Measurements from ENCODE around the gene SLC2A13.
"Not testable (repeated sequence)": the region's sequence is repeated elsewhere in the genome, so short reads cannot be mapped to it uniquely, and the experiment has no call there.

SLC2A13 gene

DNA sequence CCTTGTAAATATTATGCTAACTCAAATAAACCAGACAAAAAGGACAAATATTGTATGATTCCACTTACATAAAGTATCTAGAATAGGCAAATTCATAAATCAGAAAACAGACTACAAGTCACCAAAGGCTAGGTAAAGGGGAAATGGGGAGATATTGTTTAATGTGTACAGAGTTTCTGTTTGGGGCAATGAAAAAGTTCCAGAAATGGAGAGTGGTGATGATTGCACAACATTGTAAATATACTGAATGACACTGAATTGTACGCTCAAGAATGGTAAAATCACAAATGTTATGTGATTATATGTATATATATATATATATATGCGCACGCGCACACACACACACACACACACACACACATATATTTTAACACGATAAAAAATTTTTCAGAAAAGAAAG, 182.5 kb downstream of the SLC2A13 start:
- WGBS: no CpG with 5 or more reads among the region's 5 CpGs
- H4K8ac ChIP-seq (ENCODE audit: low read length): no peak overlapping the region
- no peak overlapping the region for H3K4me3 ChIP-seq (ENCODE audit: insufficient read depth in 1 of 2, low read depth in 1 of 2, low read length in 2 of 2)
- H2BK120ac ChIP-seq (ENCODE audit: low read depth, low read length): no peak overlapping the region
- no peak overlapping the region for H2BK5ac ChIP-seq (ENCODE audit: low read depth, low read length, poor library complexity, severe bottlenecking)
- no peak overlapping the region for H2AK5ac ChIP-seq (ENCODE audit: low read length, severe bottlenecking)
- H3K14ac ChIP-seq (ENCODE audit: low read length in 2 of 2): no peak overlapping the region
- no peak overlapping the region for H3K9ac ChIP-seq (ENCODE audit: low read length)
- no peaks in the 10 kb centered on the region for H3K79me1 ChIP-seq (replicated peaks; ENCODE audit: low read length, poor library complexity, severe bottlenecking)
- no peaks in the 10 kb centered on the region for H3K27me3 ChIP-seq (ENCODE audit: control insufficient read depth in 1 of 2, insufficient read depth in 1 of 2, low read length in 2 of 2)
- H3K4ac ChIP-seq (ENCODE audit: low read depth in 1 of 2, low read length in 2 of 2): no peak overlapping the region
- DNase-seq: no peak
- H4K91ac ChIP-seq (ENCODE audit: low read length): no peak overlapping the region
- no peak overlapping the region for H2BK12ac ChIP-seq (ENCODE audit: low read length in 2 of 2)
- no peaks in the 10 kb centered on the region for H3K4me1 ChIP-seq (ENCODE audit: control insufficient read depth, insufficient read depth, low read depth, low read length)
- no peak overlapping the region for H3K23ac ChIP-seq (ENCODE audit: low read length in 2 of 2)
- H3K4me2 ChIP-seq (ENCODE audit: low read length, poor library complexity, severe bottlenecking): no peak overlapping the region
- H3K27ac ChIP-seq (ENCODE audit: low read length, poor library complexity, severe bottlenecking): no peak overlapping the region
- H3K36me3 ChIP-seq (ENCODE audit: control insufficient read depth in 1 of 2, insufficient read depth in 2 of 2, low read depth in 1 of 2, low read length in 2 of 2): no peaks in the 10 kb centered on the region
- H2BK15ac ChIP-seq (ENCODE audit: low read depth, poor library complexity, severe bottlenecking): no peak overlapping the region
- H3K9me3 ChIP-seq (ENCODE audit: control insufficient read depth, low read length): no peaks in the 10 kb centered on the region
- H3K18ac ChIP-seq (ENCODE audit: low read depth in 1 of 2, low read length in 2 of 2): no peak overlapping the region
- H2AFZ ChIP-seq (ENCODE audit: low read depth, low read length): no peak overlapping the region

- H3K14ac ChIP-seq (ENCODE audit: low read length in 2 of 2); H3K4me3 ChIP-seq (ENCODE audit: insufficient read depth in 1 of 2, low read depth in 1 of 2, low read length in 2 of 2); H4K91ac ChIP-seq (ENCODE audit: low read length); H2BK12ac ChIP-seq (ENCODE audit: low read length in 2 of 2); H3K27ac ChIP-seq (ENCODE audit: low read length, poor library complexity, severe bottlenecking); H2AFZ ChIP-seq (ENCODE audit: low read depth, low read length); H3K79me1 ChIP-seq (replicated peaks; ENCODE audit: low read length, poor library complexity, severe bottlenecking); H3K9ac ChIP-seq (ENCODE audit: low read length); H4K8ac ChIP-seq (ENCODE audit: low read length); H3K23ac ChIP-seq (ENCODE audit: low read length in 2 of 2); H3K36me3 ChIP-seq (ENCODE audit: control insufficient read depth in 1 of 2, insufficient read depth in 2 of 2, low read depth in 1 of 2, low read length in 2 of 2); H2BK5ac ChIP-seq (ENCODE audit: low read depth, low read length, poor library complexity, severe bottlenecking); H3K27me3 ChIP-seq (ENCODE audit: control insufficient read depth in 1 of 2, insufficient read depth in 1 of 2, low read length in 2 of 2); H3K4me1 ChIP-seq (ENCODE audit: control insufficient read depth, insufficient read depth, low read depth, low read length); H2BK15ac ChIP-seq (ENCODE audit: low read depth, poor library complexity, severe bottlenecking); H2AK5ac ChIP-seq (ENCODE audit: low read length, severe bottlenecking); H3K4me2 ChIP-seq (ENCODE audit: low read length, poor library complexity, severe bottlenecking); H3K18ac ChIP-seq (ENCODE audit: low read depth in 1 of 2, low read length in 2 of 2); H3K4ac ChIP-seq (ENCODE audit: low read depth in 1 of 2, low read length in 2 of 2); H3K9me3 ChIP-seq (ENCODE audit: control insufficient read depth, low read length); H2BK120ac ChIP-seq (ENCODE audit: low read depth, low read length): not testable (repeated sequence)
- DNase-seq: peak; percentile 55
Observed at GRCh38 chr12:39922598-39922997, 183.3 kb downstream of the SLC2A13 start.

GRCh38 chr12:39920647-39921046, 185.2 kb downstream of the SLC2A13 start:
- H3K4me3 ChIP-seq (ENCODE audit: insufficient read depth in 1 of 2, low read depth in 1 of 2, low read length in 2 of 2): no peak overlapping the region
- H3K27ac ChIP-seq (ENCODE audit: low read length, poor library complexity, severe bottlenecking): no peak overlapping the region
- H2AFZ ChIP-seq (ENCODE audit: low read depth, low read length): no peak overlapping the region
- no peaks in the 10 kb centered on the region for H3K4me1 ChIP-seq (ENCODE audit: control insufficient read depth, insufficient read depth, low read depth, low read length)
- no peaks in the 10 kb centered on the region for H3K79me1 ChIP-seq (replicated peaks; ENCODE audit: low read length, poor library complexity, severe bottlenecking)
- H2BK120ac ChIP-seq (ENCODE audit: low read depth, low read length): no peak overlapping the region
- no peak overlapping the region for H2AK5ac ChIP-seq (ENCODE audit: low read length, severe bottlenecking)
- 96% methylated on average over 3 of the region's 4 CpGs for WGBS
- H3K18ac ChIP-seq (ENCODE audit: low read depth in 1 of 2, low read length in 2 of 2): no peak overlapping the region
- no peak overlapping the region for H3K4ac ChIP-seq (ENCODE audit: low read depth in 1 of 2, low read length in 2 of 2)
- no peak overlapping the region for H2BK5ac ChIP-seq (ENCODE audit: low read depth, low read length, poor library complexity, severe bottlenecking)
- no peak overlapping the region for H2BK12ac ChIP-seq (ENCODE audit: low read length in 2 of 2)
- H4K91ac ChIP-seq (ENCODE audit: low read length): no peak overlapping the region
- no peak overlapping the region for H2BK15ac ChIP-seq (ENCODE audit: low read depth, poor library complexity, severe bottlenecking)
- no peak overlapping the region for H3K4me2 ChIP-seq (ENCODE audit: low read length, poor library complexity, severe bottlenecking)
- H3K23ac ChIP-seq (ENCODE audit: low read length in 2 of 2): no peak overlapping the region
- H3K14ac ChIP-seq (ENCODE audit: low read length in 2 of 2): no peak overlapping the region
- no peak overlapping the region for H3K9ac ChIP-seq (ENCODE audit: low read length)
- no peaks in the 10 kb centered on the region for H3K36me3 ChIP-seq (ENCODE audit: control insufficient read depth in 1 of 2, insufficient read depth in 2 of 2, low read depth in 1 of 2, low read length in 2 of 2)
- no peak overlapping the region for H4K8ac ChIP-seq (ENCODE audit: low read length)
- no peaks in the 10 kb centered on the region for H3K27me3 ChIP-seq (ENCODE audit: control insufficient read depth in 1 of 2, insufficient read depth in 1 of 2, low read length in 2 of 2)
- H3K9me3 ChIP-seq (ENCODE audit: control insufficient read depth, low read length): no peaks in the 10 kb centered on the region
- no peak for DNase-seq

DNA sequence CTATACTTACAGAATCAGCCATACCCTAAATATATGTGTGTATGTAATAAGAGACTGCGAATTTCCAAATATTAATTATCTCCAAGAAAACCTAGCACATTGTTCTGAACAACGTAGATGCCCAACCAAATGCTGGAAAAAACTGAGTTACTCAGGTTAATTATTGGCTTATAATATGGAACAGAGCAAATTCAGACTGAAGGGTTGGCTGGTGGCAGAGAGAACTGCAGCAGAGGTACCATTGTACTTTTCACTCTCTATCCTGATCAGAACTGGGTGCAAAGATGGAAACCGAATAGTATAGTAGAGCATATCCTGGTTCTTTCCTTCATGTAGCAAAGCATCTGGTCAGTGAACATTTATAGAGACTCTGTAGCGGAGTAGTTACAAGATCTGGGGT, 185.7 kb downstream of the SLC2A13 start:
- H2AK5ac ChIP-seq (ENCODE audit: low read length, severe bottlenecking): no peak overlapping the region
- no peak overlapping the region for H4K91ac ChIP-seq (ENCODE audit: low read length)
- no peak overlapping the region for H2BK15ac ChIP-seq (ENCODE audit: low read depth, poor library complexity, severe bottlenecking)
- H3K4me2 ChIP-seq (ENCODE audit: low read length, poor library complexity, severe bottlenecking): no peak overlapping the region
- H3K18ac ChIP-seq (ENCODE audit: low read depth in 1 of 2, low read length in 2 of 2): no peak overlapping the region
- H3K4me3 ChIP-seq (ENCODE audit: insufficient read depth in 1 of 2, low read depth in 1 of 2, low read length in 2 of 2): no peak overlapping the region
- no peak for DNase-seq
- H3K27me3 ChIP-seq (ENCODE audit: control insufficient read depth in 1 of 2, insufficient read depth in 1 of 2, low read length in 2 of 2): no peaks in the 10 kb centered on the region
- H3K4ac ChIP-seq (ENCODE audit: low read depth in 1 of 2, low read length in 2 of 2): no peak overlapping the region
- no peaks in the 10 kb centered on the region for H3K36me3 ChIP-seq (ENCODE audit: control insufficient read depth in 1 of 2, insufficient read depth in 2 of 2, low read depth in 1 of 2, low read length in 2 of 2)
- no peak overlapping the region for H3K9ac ChIP-seq (ENCODE audit: low read length)
- no peaks in the 10 kb centered on the region for H3K9me3 ChIP-seq (ENCODE audit: control insufficient read depth, low read length)
- no peak overlapping the region for H2AFZ ChIP-seq (ENCODE audit: low read depth, low read length)
- H3K4me1 ChIP-seq (ENCODE audit: control insufficient read depth, insufficient read depth, low read depth, low read length): no peaks in the 10 kb centered on the region
- H2BK12ac ChIP-seq (ENCODE audit: low read length in 2 of 2): no peak overlapping the region
- 100% methylated on average over 2 of the region's 4 CpGs for WGBS
- no peak overlapping the region for H4K8ac ChIP-seq (ENCODE audit: low read length)
- H3K27ac ChIP-seq (ENCODE audit: low read length, poor library complexity, severe bottlenecking): no peak overlapping the region
- H3K14ac ChIP-seq (ENCODE audit: low read length in 2 of 2): no peak overlapping the region
- no peak overlapping the region for H2BK120ac ChIP-seq (ENCODE audit: low read depth, low read length)
- no peaks in the 10 kb centered on the region for H3K79me1 ChIP-seq (replicated peaks; ENCODE audit: low read length, poor library complexity, severe bottlenecking)
- no peak overlapping the region for H3K23ac ChIP-seq (ENCODE audit: low read length in 2 of 2)
- no peak overlapping the region for H2BK5ac ChIP-seq (ENCODE audit: low read depth, low read length, poor library complexity, severe bottlenecking)

Measured in mesenchymal stem cell (in vitro differentiated cells and primary cell).